HEK293 (cell line): ENCODE results near the gene PSTPIP1.

Experiments used
- GLI2 ChIP-seq: fragments of 450-650 bp; formaldehyde crosslinking; IDR thresholded peaks from 2 replicates; pipeline ENCODE4; 2017; ENCODE audit warnings: missing biosample characterization, missing genetic modification characterization, low read depth, borderline replicate concordance
- GLIS2 ChIP-seq: fragments of 450-650 bp; formaldehyde crosslinking; IDR thresholded peaks from 2 replicates; pipeline ENCODE4 v1.5.1; 2016; ENCODE audit warnings: missing biosample characterization, missing genetic modification characterization
- HOXD13 ChIP-seq: sonication (generic); formaldehyde crosslinking; IDR thresholded peaks from 2 replicates; pipeline ENCODE4 v1.8.0; 2022; ENCODE audit warnings: missing genetic modification reagents, borderline replicate concordance
- KLF8 ChIP-seq: fragments of 450-650 bp; formaldehyde crosslinking; IDR thresholded peaks from 2 replicates; pipeline ENCODE4 v1.5.1; 2016; ENCODE audit warnings: missing biosample characterization, missing genetic modification characterization
- MEIS1 ChIP-seq: sonication (generic); formaldehyde crosslinking; IDR thresholded peaks from 2 replicates; pipeline ENCODE4 v1.8.1; 2022; ENCODE audit warnings: missing genetic modification reagents, mild to moderate bottlenecking, borderline replicate concordance
- MYNN ChIP-seq: fragments of 450-650 bp; formaldehyde crosslinking; IDR thresholded peaks from 2 replicates; pipeline ENCODE4 v1.5.1; 2016; ENCODE audit warnings: missing biosample characterization, missing genetic modification characterization, borderline replicate concordance
- MZF1 ChIP-seq: fragments of 450-650 bp; formaldehyde crosslinking; IDR thresholded peaks from 2 replicates; pipeline ENCODE4 v1.5.1; 2017; ENCODE audit warnings: missing biosample characterization, missing genetic modification characterization, borderline replicate concordance
- OVOL3 ChIP-seq: fragments of 450-650 bp; formaldehyde crosslinking; IDR thresholded peaks from 2 replicates; pipeline ENCODE4 v1.5.1; 2016; ENCODE audit warnings: missing biosample characterization, missing genetic modification characterization
- SETDB1 ChIP-seq: IDR thresholded peaks from one replicate; pipeline ENCODE4 v1.6.1; 2017; ENCODE audit warnings: mild to moderate bottlenecking, low read length, moderate library complexity, mixed read lengths; ENCODE audit not compliant: insufficient read length
- ZBTB1 ChIP-seq: fragments of 450-650 bp; formaldehyde crosslinking; IDR thresholded peaks from 2 replicates; pipeline ENCODE4 v1.5.1; 2016; ENCODE audit warnings: missing biosample characterization, missing genetic modification characterization
- ZNF133 ChIP-seq: fragments of 450-650 bp; formaldehyde crosslinking; IDR thresholded peaks from 2 replicates; pipeline ENCODE4 v1.5.1; 2016; ENCODE audit warnings: missing biosample characterization, missing genetic modification characterization
- ZNF2 ChIP-seq: fragments of 450-650 bp; formaldehyde crosslinking; IDR thresholded peaks from 2 replicates; pipeline ENCODE4 v1.5.1; 2016; ENCODE audit warnings: missing biosample characterization, missing genetic modification characterization
- ZNF214 ChIP-seq: fragments of 450-650 bp; formaldehyde crosslinking; IDR thresholded peaks from 2 replicates; pipeline ENCODE4 v1.5.1; 2017; ENCODE audit warnings: missing biosample characterization, mild to moderate bottlenecking, missing genetic modification characterization, borderline replicate concordance
- ZNF354C ChIP-seq: fragments of 450-650 bp; formaldehyde crosslinking; IDR thresholded peaks from 2 replicates; pipeline ENCODE4 v1.5.1; 2016; ENCODE audit warnings: missing biosample characterization, missing genetic modification characterization, low read depth, borderline replicate concordance
- ZNF510 ChIP-seq: fragments of 450-650 bp; formaldehyde crosslinking; IDR thresholded peaks from 2 replicates; pipeline ENCODE4 v1.5.1; 2018; ENCODE audit warnings: mild to moderate bottlenecking, missing genetic modification characterization, missing biosample characterization; ENCODE audit not compliant: insufficient replicate concordance
- ZNF521 ChIP-seq: fragments of 450-650 bp; formaldehyde crosslinking; IDR thresholded peaks from 2 replicates; pipeline ENCODE4 v1.5.1; 2017; ENCODE audit warnings: missing biosample characterization, mild to moderate bottlenecking, missing genetic modification characterization
- ZNF560 ChIP-seq: fragments of 450-650 bp; formaldehyde crosslinking; IDR thresholded peaks from 2 replicates; pipeline ENCODE4 v1.5.1; 2017; ENCODE audit warnings: missing biosample characterization, missing genetic modification characterization, borderline replicate concordance
- ZNF654 ChIP-seq: fragments of 450-650 bp; formaldehyde crosslinking; IDR thresholded peaks from 2 replicates; pipeline ENCODE4 v1.5.1; 2016; ENCODE audit warnings: low read depth, missing biosample characterization, missing genetic modification characterization
- ZNF660 ChIP-seq: fragments of 450-650 bp; IDR thresholded peaks from 2 replicates; pipeline ENCODE4 v1.5.1; 2018; ENCODE audit warnings: missing biosample characterization, mild to moderate bottlenecking, missing genetic modification characterization
- ZNF664 ChIP-seq: fragments of 450-650 bp; formaldehyde crosslinking; IDR thresholded peaks from 2 replicates; pipeline ENCODE4 v1.5.1; 2016; ENCODE audit warnings: missing biosample characterization, missing genetic modification characterization
- ZNF670 ChIP-seq: fragments of 450-650 bp; formaldehyde crosslinking; IDR thresholded peaks from 2 replicates; pipeline ENCODE4 v1.5.1; 2016; ENCODE audit warnings: missing biosample characterization, missing genetic modification characterization, low read depth
- ZNF837 ChIP-seq: fragments of 450-650 bp; formaldehyde crosslinking; IDR thresholded peaks from 2 replicates; pipeline ENCODE4 v1.5.1; 2016; ENCODE audit warnings: missing biosample characterization, missing genetic modification characterization
- ZNF843 ChIP-seq: fragments of 450-650 bp; formaldehyde crosslinking; IDR thresholded peaks from 2 replicates; pipeline ENCODE4 v1.5.1; 2016; ENCODE audit warnings: missing biosample characterization, missing genetic modification characterization
- ZSCAN16 ChIP-seq: fragments of 450-650 bp; formaldehyde crosslinking; IDR thresholded peaks from 2 replicates; pipeline ENCODE4 v1.5.1; 2016; ENCODE audit warnings: missing biosample characterization, missing genetic modification characterization
- TF ChIP-seq, protein P1 (sequence below): fragments of 450-650 bp; formaldehyde crosslinking; IDR thresholded peaks from 2 replicates; pipeline ENCODE4 v1.5.1; 2016; ENCODE audit warnings: missing biosample characterization, missing genetic modification characterization, borderline replicate concordance
- TF ChIP-seq, protein P2 (sequence below): fragments of 450-650 bp; formaldehyde crosslinking; IDR thresholded peaks from 2 replicates; pipeline ENCODE4 v1.5.1; 2016; ENCODE audit warnings: missing biosample characterization, missing genetic modification characterization
- TF ChIP-seq, protein P3 (sequence below): fragments of 450-650 bp; formaldehyde crosslinking; IDR thresholded peaks from 2 replicates; pipeline ENCODE4 v1.5.1; 2017; ENCODE audit warnings: missing biosample characterization, missing genetic modification characterization
- TF ChIP-seq, protein P4 (sequence below): fragments of 450-650 bp; formaldehyde crosslinking; IDR thresholded peaks from 2 replicates; pipeline ENCODE4 v1.5.1; 2016; ENCODE audit warnings: missing biosample characterization, missing genetic modification characterization
- TF ChIP-seq, protein P5 (sequence below): fragments of 450-650 bp; formaldehyde crosslinking; IDR thresholded peaks from 2 replicates; pipeline ENCODE4 v1.5.1; 2016; ENCODE audit warnings: missing biosample characterization, missing genetic modification characterization
- TF ChIP-seq, protein P6 (sequence below): fragments of 450-650 bp; formaldehyde crosslinking; IDR thresholded peaks from 2 replicates; pipeline ENCODE4 v1.5.1; 2016; ENCODE audit warnings: missing biosample characterization, missing genetic modification characterization

Gene PSTPIP1

DNA sequence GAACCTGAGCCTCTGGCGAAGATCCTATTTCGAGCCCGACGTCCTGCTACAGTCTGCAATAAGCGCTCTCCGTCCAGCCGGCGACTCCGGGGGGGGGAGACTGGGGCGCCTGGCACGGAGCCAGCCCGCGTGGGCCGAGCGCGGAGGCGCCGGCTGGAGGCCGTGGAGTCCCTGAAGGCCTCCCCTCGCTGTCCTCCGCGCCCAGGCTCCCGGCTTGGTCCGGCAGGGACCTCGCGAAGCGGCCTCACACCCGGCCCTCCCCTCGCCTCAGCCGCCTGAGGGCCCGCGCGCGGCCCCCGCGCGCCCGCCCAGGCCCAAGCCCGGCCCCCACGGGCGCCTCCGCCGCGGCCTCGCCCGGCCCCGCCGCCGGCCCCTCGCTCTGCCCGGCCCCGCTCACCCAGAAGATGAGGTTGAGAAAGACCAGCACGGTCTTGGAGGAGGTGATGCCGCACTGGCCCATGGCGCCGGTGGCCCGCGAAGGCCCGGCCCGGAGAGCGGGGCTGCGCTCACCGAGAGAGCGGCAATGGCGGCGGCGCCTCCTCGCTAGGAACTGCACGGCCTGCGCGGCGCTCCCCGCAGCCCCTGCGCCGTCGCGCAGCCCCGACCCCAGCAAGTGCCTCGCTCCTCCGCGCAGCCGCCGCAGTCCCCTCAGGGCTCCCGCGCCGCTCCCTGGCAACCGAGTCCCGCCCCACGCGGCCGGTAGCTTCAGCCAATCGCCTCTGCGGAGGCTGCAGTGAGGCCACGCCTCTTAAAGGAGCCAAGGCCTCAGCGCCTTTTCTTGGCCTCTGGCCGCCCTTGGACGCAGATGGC is 75.8 kb downstream of the PSTPIP1 start, which contains the start of gene TSPAN3 (continued):
- TF ChIP-seq ZBTB1: no peak
- peak; percentile 71 for TF ChIP-seq GLIS2 (tag by site-specific recombination)
- TF ChIP-seq ZNF654 (tag by site-specific recombination): no peak
- TF ChIP-seq KLF8: 0 out of 2 replicates have a peak, but pooled peaks have one; percentile 21
- TF ChIP-seq, protein P1, sequence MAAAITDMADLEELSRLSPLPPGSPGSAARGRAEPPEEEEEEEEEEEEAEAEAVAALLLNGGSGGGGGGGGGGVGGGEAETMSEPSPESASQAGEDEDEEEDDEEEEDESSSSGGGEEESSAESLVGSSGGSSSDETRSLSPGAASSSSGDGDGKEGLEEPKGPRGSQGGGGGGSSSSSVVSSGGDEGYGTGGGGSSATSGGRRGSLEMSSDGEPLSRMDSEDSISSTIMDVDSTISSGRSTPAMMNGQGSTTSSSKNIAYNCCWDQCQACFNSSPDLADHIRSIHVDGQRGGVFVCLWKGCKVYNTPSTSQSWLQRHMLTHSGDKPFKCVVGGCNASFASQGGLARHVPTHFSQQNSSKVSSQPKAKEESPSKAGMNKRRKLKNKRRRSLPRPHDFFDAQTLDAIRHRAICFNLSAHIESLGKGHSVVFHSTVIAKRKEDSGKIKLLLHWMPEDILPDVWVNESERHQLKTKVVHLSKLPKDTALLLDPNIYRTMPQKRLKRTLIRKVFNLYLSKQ (tag by site-specific recombination): no peak
- TF ChIP-seq ZNF354C (tag by site-specific recombination): no peak
- TF ChIP-seq MYNN: no peak
- no peak for TF ChIP-seq HOXD13
- TF ChIP-seq MEIS1 (CRISPR knock-in tag): no peak
- TF ChIP-seq ZNF560 (tag by site-specific recombination): no peak
- no peak for TF ChIP-seq GLI2 (tag by site-specific recombination)
- no peak for TF ChIP-seq ZNF133 (tag by site-specific recombination)
- no peak for TF ChIP-seq OVOL3 (tag by site-specific recombination)
- TF ChIP-seq ZNF664 (tag by site-specific recombination): no peak
- TF ChIP-seq, protein P2, sequence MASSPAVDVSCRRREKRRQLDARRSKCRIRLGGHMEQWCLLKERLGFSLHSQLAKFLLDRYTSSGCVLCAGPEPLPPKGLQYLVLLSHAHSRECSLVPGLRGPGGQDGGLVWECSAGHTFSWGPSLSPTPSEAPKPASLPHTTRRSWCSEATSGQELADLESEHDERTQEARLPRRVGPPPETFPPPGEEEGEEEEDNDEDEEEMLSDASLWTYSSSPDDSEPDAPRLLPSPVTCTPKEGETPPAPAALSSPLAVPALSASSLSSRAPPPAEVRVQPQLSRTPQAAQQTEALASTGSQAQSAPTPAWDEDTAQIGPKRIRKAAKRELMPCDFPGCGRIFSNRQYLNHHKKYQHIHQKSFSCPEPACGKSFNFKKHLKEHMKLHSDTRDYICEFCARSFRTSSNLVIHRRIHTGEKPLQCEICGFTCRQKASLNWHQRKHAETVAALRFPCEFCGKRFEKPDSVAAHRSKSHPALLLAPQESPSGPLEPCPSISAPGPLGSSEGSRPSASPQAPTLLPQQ (tag by site-specific recombination): peak; percentile 97
- no peak for TF ChIP-seq ZNF843
- TF ChIP-seq, protein P3, sequence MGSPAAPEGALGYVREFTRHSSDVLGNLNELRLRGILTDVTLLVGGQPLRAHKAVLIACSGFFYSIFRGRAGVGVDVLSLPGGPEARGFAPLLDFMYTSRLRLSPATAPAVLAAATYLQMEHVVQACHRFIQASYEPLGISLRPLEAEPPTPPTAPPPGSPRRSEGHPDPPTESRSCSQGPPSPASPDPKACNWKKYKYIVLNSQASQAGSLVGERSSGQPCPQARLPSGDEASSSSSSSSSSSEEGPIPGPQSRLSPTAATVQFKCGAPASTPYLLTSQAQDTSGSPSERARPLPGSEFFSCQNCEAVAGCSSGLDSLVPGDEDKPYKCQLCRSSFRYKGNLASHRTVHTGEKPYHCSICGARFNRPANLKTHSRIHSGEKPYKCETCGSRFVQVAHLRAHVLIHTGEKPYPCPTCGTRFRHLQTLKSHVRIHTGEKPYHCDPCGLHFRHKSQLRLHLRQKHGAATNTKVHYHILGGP (tag by site-specific recombination): 0 out of 2 replicates have a peak, but pooled peaks have one; percentile 19
- TF ChIP-seq ZNF214 (tag by site-specific recombination): no peak
- no peak for TF ChIP-seq SETDB1
- TF ChIP-seq, protein P4, sequence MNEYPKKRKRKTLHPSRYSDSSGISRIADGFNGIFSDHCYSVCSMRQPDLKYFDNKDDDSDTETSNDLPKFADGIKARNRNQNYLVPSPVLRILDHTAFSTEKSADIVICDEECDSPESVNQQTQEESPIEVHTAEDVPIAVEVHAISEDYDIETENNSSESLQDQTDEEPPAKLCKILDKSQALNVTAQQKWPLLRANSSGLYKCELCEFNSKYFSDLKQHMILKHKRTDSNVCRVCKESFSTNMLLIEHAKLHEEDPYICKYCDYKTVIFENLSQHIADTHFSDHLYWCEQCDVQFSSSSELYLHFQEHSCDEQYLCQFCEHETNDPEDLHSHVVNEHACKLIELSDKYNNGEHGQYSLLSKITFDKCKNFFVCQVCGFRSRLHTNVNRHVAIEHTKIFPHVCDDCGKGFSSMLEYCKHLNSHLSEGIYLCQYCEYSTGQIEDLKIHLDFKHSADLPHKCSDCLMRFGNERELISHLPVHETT (tag by site-specific recombination): no peak
- no peak for TF ChIP-seq MZF1 (tag by site-specific recombination)
- TF ChIP-seq ZNF660: peak; percentile 76; the same call in 1 of the 2 replicates
- TF ChIP-seq ZSCAN16 (tag by site-specific recombination): no peak
- TF ChIP-seq, protein P5, sequence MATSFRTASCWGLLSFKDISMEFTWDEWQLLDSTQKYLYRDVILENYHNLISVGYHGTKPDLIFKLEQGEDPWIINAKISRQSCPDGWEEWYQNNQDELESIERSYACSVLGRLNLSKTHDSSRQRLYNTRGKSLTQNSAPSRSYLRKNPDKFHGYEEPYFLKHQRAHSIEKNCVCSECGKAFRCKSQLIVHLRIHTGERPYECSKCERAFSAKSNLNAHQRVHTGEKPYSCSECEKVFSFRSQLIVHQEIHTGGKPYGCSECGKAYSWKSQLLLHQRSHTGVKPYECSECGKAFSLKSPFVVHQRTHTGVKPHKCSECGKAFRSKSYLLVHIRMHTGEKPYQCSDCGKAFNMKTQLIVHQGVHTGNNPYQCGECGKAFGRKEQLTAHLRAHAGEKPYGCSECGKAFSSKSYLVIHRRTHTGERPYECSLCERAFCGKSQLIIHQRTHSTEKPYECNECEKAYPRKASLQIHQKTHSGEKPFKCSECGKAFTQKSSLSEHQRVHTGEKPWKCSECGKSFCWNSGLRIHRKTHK (tag by site-specific recombination): no peak
- no peak for TF ChIP-seq ZNF510 (tag by site-specific recombination)
- TF ChIP-seq ZNF2 (tag by site-specific recombination): no peak
- TF ChIP-seq ZNF521 (tag by site-specific recombination): no peak
- TF ChIP-seq, protein P6, sequence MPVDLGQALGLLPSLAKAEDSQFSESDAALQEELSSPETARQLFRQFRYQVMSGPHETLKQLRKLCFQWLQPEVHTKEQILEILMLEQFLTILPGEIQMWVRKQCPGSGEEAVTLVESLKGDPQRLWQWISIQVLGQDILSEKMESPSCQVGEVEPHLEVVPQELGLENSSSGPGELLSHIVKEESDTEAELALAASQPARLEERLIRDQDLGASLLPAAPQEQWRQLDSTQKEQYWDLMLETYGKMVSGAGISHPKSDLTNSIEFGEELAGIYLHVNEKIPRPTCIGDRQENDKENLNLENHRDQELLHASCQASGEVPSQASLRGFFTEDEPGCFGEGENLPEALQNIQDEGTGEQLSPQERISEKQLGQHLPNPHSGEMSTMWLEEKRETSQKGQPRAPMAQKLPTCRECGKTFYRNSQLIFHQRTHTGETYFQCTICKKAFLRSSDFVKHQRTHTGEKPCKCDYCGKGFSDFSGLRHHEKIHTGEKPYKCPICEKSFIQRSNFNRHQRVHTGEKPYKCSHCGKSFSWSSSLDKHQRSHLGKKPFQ (tag by site-specific recombination): no peak
- TF ChIP-seq ZNF670 (tag by site-specific recombination): no peak
- TF ChIP-seq ZNF837 (tag by site-specific recombination): no peak
